ENCODE data around the gene SYNE1. TPM values are rescaled to one million over a fixed set of nuclear protein-coding genes. Genes with fewer than 3 reads are reported as not detected.

Gene SYNE1
- total and polyA plus RNA-seq, 4 donors = 10.2 to 105 (median 24.5) TPM

- TF ChIP-seq REST (IDR thresholded peaks at IDR 0.05) = no peak
- no peak for TF ChIP-seq FOXA2 (IDR thresholded peaks at IDR 0.05)
- no peak for TF ChIP-seq MAX (IDR thresholded peaks at IDR 0.05)
These were observed 49.7 kb downstream of the SYNE1 start (continued) for GRCh38 chr6:152587473-152587872.

- WGBS = 79% methylated on average over 3 of the region's 3 CpGs
- no peaks in the 10 kb centered on the region for H3K27me3 ChIP-seq (ENCODE audit: control insufficient read depth in 4 of 4, insufficient read depth in 4 of 4, low read length in 3 of 4)
- TF ChIP-seq SP1 (IDR thresholded peaks at IDR 0.05) (no peak), HNF4G (IDR thresholded peaks at IDR 0.05) (no peak), EGR1 (IDR thresholded peaks at IDR 0.05; ENCODE audit: low read depth in 2 of 2) (no peak), YY1 (IDR thresholded peaks at IDR 0.05) (no peak), GABPA (IDR thresholded peaks at IDR 0.05 in 1 of 2, conservative IDR thresholded peaks at IDR 0.05 in 1 of 2) (no peak), FOXA2 (IDR thresholded peaks at IDR 0.05) (no peak), RAD21 (IDR thresholded peaks at IDR 0.05) (no peak), ATF3 (IDR thresholded peaks at IDR 0.05) (no peak), ZBTB33 (IDR thresholded peaks at IDR 0.05) (no peak), HNF4A (conservative IDR thresholded peaks at IDR 0.05) (no peak), TAF1 (conservative IDR thresholded peaks at IDR 0.05) (no peak), RXRA (IDR thresholded peaks at IDR 0.05) (no peak), NR2F2 (IDR thresholded peaks at IDR 0.05) (no peak), MAX (IDR thresholded peaks at IDR 0.05) (no peak), REST (IDR thresholded peaks at IDR 0.05) (no peak), FOXA1 (IDR thresholded peaks at IDR 0.05) (no peak), CTCF (IDR thresholded peaks at IDR 0.05; ENCODE audit: low read depth, low read length, missing input control) (no peak), JUND (IDR thresholded peaks at IDR 0.05) (no peak)
- no peak overlapping the region for H3K9ac ChIP-seq (ENCODE audit: low read depth in 1 of 2, low read length in 2 of 2)
- no peaks in the 10 kb centered on the region for H3K36me3 ChIP-seq (ENCODE audit: control insufficient read depth in 4 of 4, insufficient read depth in 3 of 4, low read depth in 1 of 4, low read length in 3 of 4)
- no peak overlapping the region for H3K4me3 ChIP-seq (ENCODE audit: low read depth in 1 of 3, low read length in 3 of 3)
- no peaks in the 10 kb centered on the region for H3K9me3 ChIP-seq (ENCODE audit: control insufficient read depth in 4 of 4, low read length in 3 of 4)
- no peak for DNase-seq (ENCODE audit: low spot score)
- no peaks in the 10 kb centered on the region for H3K4me1 ChIP-seq (ENCODE audit: control insufficient read depth in 4 of 4, insufficient read depth in 4 of 4, low read length in 3 of 4)
- no peak overlapping the region for H3K27ac ChIP-seq (ENCODE audit: low read depth in 1 of 2, low read length in 2 of 2)
These were observed 51.9 kb downstream of the SYNE1 start for GRCh38 chr6:152585236-152585635.
